Breast epithelium (tissue), 4 donors: Measurements from ENCODE around the gene VAPB. TPM values are rescaled to one million over a fixed set of nuclear protein-coding genes. Genes with fewer than 3 reads are reported as not detected.

ENCODE experiments used
- DNase-seq, 2 donors: peaks; one replicate each; pipeline ENCODE4 v3.0.0-alpha.2; 2019; ENCODE audit warnings: low spot score in 2 of 2
- H3K27ac ChIP-seq, 2 donors: fragments of 200-600 bp; sonication (generic) in 1 of 2; one replicate each; pipeline ENCODE4 v1.5.1; 2016 to 2019; ENCODE audit warnings: mild to moderate bottlenecking in 1 of 2
- H3K27me3 ChIP-seq, 2 donors: fragments of 200-600 bp; sonication (generic) in 1 of 2; one replicate each; pipeline versions ENCODE4 v1.5.1 to v1.6.0; 2017 to 2019; ENCODE audit warnings: control low read depth in 1 of 2, mild to moderate bottlenecking in 1 of 2
- H3K36me3 ChIP-seq: fragments of 200-600 bp; one replicate; pipeline ENCODE4 v1.5.1; 2019
- H3K4me1 ChIP-seq, 2 donors: fragments of 200-600 bp; sonication (generic); one replicate each; pipeline ENCODE4 v1.5.1; 2016 to 2019; ENCODE audit warnings: control low read depth in 1 of 2
- H3K4me3 ChIP-seq, 3 donors: fragments of 200-600 bp; sonication (generic); 1 replicate in 2 of 3; 2 replicates in 1 of 3; pipeline ENCODE4 v1.5.1; 2016 to 2019; ENCODE audit warnings: mild to moderate bottlenecking in 3 of 3, moderate library complexity in 2 of 3
- H3K9me3 ChIP-seq, 2 donors: fragments of 200-600 bp; sonication (generic) in 1 of 2; one replicate each; pipeline ENCODE4 v1.5.1; 2016 to 2019; ENCODE audit warnings: control low read depth in 1 of 2
- CTCF ChIP-seq, 3 donors: fragments of 450-650 bp; IDR thresholded peaks; one replicate each; pipeline ENCODE4 v1.5.1; 2016 to 2017; ENCODE audit warnings: antibody characterized with exemption in 3 of 3, mild to moderate bottlenecking in 3 of 3, moderate library complexity in 3 of 3
- POLR2A ChIP-seq: fragments of 450-650 bp; IDR thresholded peaks from one replicate; pipeline ENCODE4 v1.6.1; 2016; ENCODE audit warnings: antibody characterized with exemption, mild to moderate bottlenecking, moderate library complexity
- POLR2AphosphoS5 ChIP-seq, 3 donors: sonication (generic); formaldehyde crosslinking; IDR thresholded peaks; one replicate each; pipeline ENCODE4 v1.6.1; 2017; ENCODE audit warnings: antibody characterized with exemption in 3 of 3
- intact Hi-C: fragments of 100-400 bp; cut with DNase I; formaldehyde crosslinking; loops from one replicate; pipeline ENCODE4 v1.15.1; 2023; ENCODE audit warnings: low total_unique reads
- total RNA-seq, 3 donors: library from RNA; depleted of rRNA; stranded (reverse); fragments of >200 nt; gene quantifications; one replicate each; pipeline ENCODE4 v1.1.0, GENCODE V29; 2016

Gene VAPB
- total RNA-seq, 3 donors from 2014 or later, result 18.6 to 18.9 (median 18.7) TPM

GRCh38 chr20:58478141-58478805 is 89.2 kb downstream of the VAPB start:
- H3K4me1 ChIP-seq, result no peaks in the 10 kb centered on the region
- peaks cover 11 to 24% of the 10 kb centered on the region in 2 donors for H3K9me3 ChIP-seq
- no peak overlapping the region for H3K27ac ChIP-seq
- DNase-seq, result no peak
- no peak for TF ChIP-seq CTCF (IDR thresholded peaks at IDR 0.05)
- TF ChIP-seq POLR2AphosphoS5 (IDR thresholded peaks at IDR 0.05), result no peak
- no peak for TF ChIP-seq POLR2A
- intact Hi-C loops, result no loop called here
- no peaks in the 10 kb centered on the region for H3K36me3 ChIP-seq
- no peak overlapping the region for H3K4me3 ChIP-seq
- H3K27me3 ChIP-seq, result no peaks in the 10 kb centered on the region

- intact Hi-C loops, result no loop called here
- no peak overlapping the region for H3K27ac ChIP-seq
Measured at GRCh38 chr20:58479726-58480440, 90.9 kb downstream of the VAPB start.

GRCh38 chr20:58480551-58481336 is 91.7 kb downstream of the VAPB start:
- H3K27me3 ChIP-seq, result no peaks in the 10 kb centered on the region
- no peak overlapping the region for H3K27ac ChIP-seq
- DNase-seq, result no peak
- intact Hi-C loops, result no loop called here
- no peaks in the 10 kb centered on the region for H3K36me3 ChIP-seq
- no peaks in the 10 kb centered on the region for H3K4me1 ChIP-seq
- H3K4me3 ChIP-seq, result no peak overlapping the region
- TF ChIP-seq CTCF (IDR thresholded peaks at IDR 0.05), result no peak
- TF ChIP-seq POLR2A, result no peak
- no peak for TF ChIP-seq POLR2AphosphoS5 (IDR thresholded peaks at IDR 0.05)
- peaks cover 16 to 32% of the 10 kb centered on the region in 2 donors for H3K9me3 ChIP-seq

More at GRCh38 chr20:58479726-58480440, 90.9 kb downstream of the VAPB start:
- H3K9me3 ChIP-seq, result peaks cover 11 to 28% of the 10 kb centered on the region in 2 donors
- no peaks in the 10 kb centered on the region for H3K27me3 ChIP-seq
- peak in 1 of 2 donors; percentile 30 for DNase-seq
- TF ChIP-seq POLR2AphosphoS5 (IDR thresholded peaks at IDR 0.05) (no peak), CTCF (IDR thresholded peaks at IDR 0.05) (no peak), POLR2A (no peak)
- H3K36me3 ChIP-seq, result no peaks in the 10 kb centered on the region
- no peaks in the 10 kb centered on the region for H3K4me1 ChIP-seq
- H3K4me3 ChIP-seq, result no peak overlapping the region

- Histone ChIP-seq H3K27me3 (no peaks in the 10 kb centered on the region), H3K4me1 (no peaks in the 10 kb centered on the region), H3K9me3 (peaks cover 24 to 39% of the 10 kb centered on the region in 2 donors), H3K36me3 (no peaks in the 10 kb centered on the region), H3K27ac (no peak overlapping the region), H3K4me3 (no peak overlapping the region)
- no peak for DNase-seq
- intact Hi-C loops, result no loop called here
- no peak for TF ChIP-seq POLR2A
- no peak for TF ChIP-seq POLR2AphosphoS5 (IDR thresholded peaks at IDR 0.05)
- peak in 2 of 3 donors; percentile 51 to 53 for TF ChIP-seq CTCF (IDR thresholded peaks at IDR 0.05)
Measured at GRCh38 chr20:58481481-58482021, 92.5 kb downstream of the VAPB start.
